ENCODE measurements around the gene CD82. TPM values are rescaled to one million over a fixed set of nuclear protein-coding genes. Genes with fewer than 3 reads are reported as not detected.

CD82 gene
- total and polyA plus RNA-seq, 2 of the 8 experiments (the other 6 are each of a cell fraction or from before 2014, with no cell fraction given) = 7.9 to 10.3 TPM

- TF ChIP-seq, protein P1, sequence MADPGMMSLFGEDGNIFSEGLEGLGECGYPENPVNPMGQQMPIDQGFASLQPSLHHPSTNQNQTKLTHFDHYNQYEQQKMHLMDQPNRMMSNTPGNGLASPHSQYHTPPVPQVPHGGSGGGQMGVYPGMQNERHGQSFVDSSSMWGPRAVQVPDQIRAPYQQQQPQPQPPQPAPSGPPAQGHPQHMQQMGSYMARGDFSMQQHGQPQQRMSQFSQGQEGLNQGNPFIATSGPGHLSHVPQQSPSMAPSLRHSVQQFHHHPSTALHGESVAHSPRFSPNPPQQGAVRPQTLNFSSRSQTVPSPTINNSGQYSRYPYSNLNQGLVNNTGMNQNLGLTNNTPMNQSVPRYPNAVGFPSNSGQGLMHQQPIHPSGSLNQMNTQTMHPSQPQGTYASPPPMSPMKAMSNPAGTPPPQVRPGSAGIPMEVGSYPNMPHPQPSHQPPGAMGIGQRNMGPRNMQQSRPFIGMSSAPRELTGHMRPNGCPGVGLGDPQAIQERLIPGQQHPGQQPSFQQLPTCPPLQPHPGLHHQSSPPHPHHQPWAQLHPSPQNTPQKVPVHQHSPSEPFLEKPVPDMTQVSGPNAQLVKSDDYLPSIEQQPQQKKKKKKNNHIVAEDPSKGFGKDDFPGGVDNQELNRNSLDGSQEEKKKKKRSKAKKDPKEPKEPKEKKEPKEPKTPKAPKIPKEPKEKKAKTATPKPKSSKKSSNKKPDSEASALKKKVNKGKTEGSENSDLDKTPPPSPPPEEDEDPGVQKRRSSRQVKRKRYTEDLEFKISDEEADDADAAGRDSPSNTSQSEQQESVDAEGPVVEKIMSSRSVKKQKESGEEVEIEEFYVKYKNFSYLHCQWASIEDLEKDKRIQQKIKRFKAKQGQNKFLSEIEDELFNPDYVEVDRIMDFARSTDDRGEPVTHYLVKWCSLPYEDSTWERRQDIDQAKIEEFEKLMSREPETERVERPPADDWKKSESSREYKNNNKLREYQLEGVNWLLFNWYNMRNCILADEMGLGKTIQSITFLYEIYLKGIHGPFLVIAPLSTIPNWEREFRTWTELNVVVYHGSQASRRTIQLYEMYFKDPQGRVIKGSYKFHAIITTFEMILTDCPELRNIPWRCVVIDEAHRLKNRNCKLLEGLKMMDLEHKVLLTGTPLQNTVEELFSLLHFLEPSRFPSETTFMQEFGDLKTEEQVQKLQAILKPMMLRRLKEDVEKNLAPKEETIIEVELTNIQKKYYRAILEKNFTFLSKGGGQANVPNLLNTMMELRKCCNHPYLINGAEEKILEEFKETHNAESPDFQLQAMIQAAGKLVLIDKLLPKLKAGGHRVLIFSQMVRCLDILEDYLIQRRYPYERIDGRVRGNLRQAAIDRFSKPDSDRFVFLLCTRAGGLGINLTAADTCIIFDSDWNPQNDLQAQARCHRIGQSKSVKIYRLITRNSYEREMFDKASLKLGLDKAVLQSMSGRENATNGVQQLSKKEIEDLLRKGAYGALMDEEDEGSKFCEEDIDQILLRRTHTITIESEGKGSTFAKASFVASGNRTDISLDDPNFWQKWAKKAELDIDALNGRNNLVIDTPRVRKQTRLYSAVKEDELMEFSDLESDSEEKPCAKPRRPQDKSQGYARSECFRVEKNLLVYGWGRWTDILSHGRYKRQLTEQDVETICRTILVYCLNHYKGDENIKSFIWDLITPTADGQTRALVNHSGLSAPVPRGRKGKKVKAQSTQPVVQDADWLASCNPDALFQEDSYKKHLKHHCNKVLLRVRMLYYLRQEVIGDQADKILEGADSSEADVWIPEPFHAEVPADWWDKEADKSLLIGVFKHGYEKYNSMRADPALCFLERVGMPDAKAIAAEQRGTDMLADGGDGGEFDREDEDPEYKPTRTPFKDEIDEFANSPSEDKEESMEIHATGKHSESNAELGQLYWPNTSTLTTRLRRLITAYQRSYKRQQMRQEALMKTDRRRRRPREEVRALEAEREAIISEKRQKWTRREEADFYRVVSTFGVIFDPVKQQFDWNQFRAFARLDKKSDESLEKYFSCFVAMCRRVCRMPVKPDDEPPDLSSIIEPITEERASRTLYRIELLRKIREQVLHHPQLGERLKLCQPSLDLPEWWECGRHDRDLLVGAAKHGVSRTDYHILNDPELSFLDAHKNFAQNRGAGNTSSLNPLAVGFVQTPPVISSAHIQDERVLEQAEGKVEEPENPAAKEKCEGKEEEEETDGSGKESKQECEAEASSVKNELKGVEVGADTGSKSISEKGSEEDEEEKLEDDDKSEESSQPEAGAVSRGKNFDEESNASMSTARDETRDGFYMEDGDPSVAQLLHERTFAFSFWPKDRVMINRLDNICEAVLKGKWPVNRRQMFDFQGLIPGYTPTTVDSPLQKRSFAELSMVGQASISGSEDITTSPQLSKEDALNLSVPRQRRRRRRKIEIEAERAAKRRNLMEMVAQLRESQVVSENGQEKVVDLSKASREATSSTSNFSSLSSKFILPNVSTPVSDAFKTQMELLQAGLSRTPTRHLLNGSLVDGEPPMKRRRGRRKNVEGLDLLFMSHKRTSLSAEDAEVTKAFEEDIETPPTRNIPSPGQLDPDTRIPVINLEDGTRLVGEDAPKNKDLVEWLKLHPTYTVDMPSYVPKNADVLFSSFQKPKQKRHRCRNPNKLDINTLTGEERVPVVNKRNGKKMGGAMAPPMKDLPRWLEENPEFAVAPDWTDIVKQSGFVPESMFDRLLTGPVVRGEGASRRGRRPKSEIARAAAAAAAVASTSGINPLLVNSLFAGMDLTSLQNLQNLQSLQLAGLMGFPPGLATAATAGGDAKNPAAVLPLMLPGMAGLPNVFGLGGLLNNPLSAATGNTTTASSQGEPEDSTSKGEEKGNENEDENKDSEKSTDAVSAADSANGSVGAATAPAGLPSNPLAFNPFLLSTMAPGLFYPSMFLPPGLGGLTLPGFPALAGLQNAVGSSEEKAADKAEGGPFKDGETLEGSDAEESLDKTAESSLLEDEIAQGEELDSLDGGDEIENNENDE (IDR thresholded peaks at IDR 0.05; ENCODE audit: insufficient replicate concordance, low read length) = no peak
- TF ChIP-seq BCL11A (IDR thresholded peaks at IDR 0.05; ENCODE audit: low read depth in 2 of 2, low read length in 2 of 2) = no peak
- TF ChIP-seq JUN (IDR thresholded peaks at IDR 0.05; ENCODE audit: low read depth, low read length) = no peak
- TF ChIP-seq YY1 (IDR thresholded peaks at IDR 0.05; ENCODE audit: low read depth, low read length) = no peak
- no peak for TF ChIP-seq TAF1 (IDR thresholded peaks at IDR 0.05; ENCODE audit: low read depth, low read length)
- no peak for TF ChIP-seq TEAD4 (IDR thresholded peaks at IDR 0.05; ENCODE audit: low read depth, low read length)
- TF ChIP-seq MAFK (IDR thresholded peaks at IDR 0.05; ENCODE audit: low read depth, low read length) = no peak
- no peak for TF ChIP-seq SIN3A (conservative IDR thresholded peaks at IDR 0.05 in 1 of 2, IDR thresholded peaks at IDR 0.05 in 1 of 2; ENCODE audit: low read depth in 1 of 2, low read length in 2 of 2)
- TF ChIP-seq SIRT6 (IDR thresholded peaks at IDR 0.05; ENCODE audit: low read length) = no peak
- TF ChIP-seq EGR1 (IDR thresholded peaks at IDR 0.05; ENCODE audit: borderline replicate concordance, low read depth, low read length) = no peak
- no peak for TF ChIP-seq SUZ12 (IDR thresholded peaks at IDR 0.05; ENCODE audit: low read length)
- no peak for TF ChIP-seq POLR2A (IDR thresholded peaks at IDR 0.05; ENCODE audit: control extremely low read depth in 1 of 2, low read depth in 2 of 2, low read length in 2 of 2)
- TF ChIP-seq TCF12 (IDR thresholded peaks at IDR 0.05; ENCODE audit: low read depth, low read length) = no peak
Observed at GRCh38 chr11:44518968-44519550, 46.4 kb upstream of the CD82 start (continued).
